IgD-negative memory B cell (primary cell): Measurements from ENCODE around the gene FAM222B. TPM values are rescaled to one million over a fixed set of nuclear protein-coding genes. Genes with fewer than 3 reads are reported as not detected.
"Not testable (repeated sequence)": the region's sequence is repeated elsewhere in the genome, so short reads cannot be mapped to it uniquely, and the experiment has no call there.

Source experiments
- H3K27ac Mint-ChIP-seq, 3 donors: one replicate each; pipeline ENCODE4 v1.8.0; 2020 to 2022; ENCODE audit warnings: mild to moderate bottlenecking in 3 of 3, mixed read lengths in 3 of 3, moderate library complexity in 1 of 3
- H3K27me3 Mint-ChIP-seq: one replicate; pipeline ENCODE4 v1.8.0; 2021; ENCODE audit warnings: mixed read lengths
- H3K36me3 Mint-ChIP-seq: one replicate; pipeline ENCODE4 v1.8.0; 2020; ENCODE audit warnings: mild to moderate bottlenecking, mixed read lengths
- H3K4me1 Mint-ChIP-seq, 3 donors: one replicate each; pipeline ENCODE4 v1.8.0; 2020 to 2022; ENCODE audit warnings: mixed read lengths in 3 of 3, mild to moderate bottlenecking in 1 of 3
- H3K4me3 Mint-ChIP-seq, 4 donors: one replicate each; pipeline ENCODE4 v1.8.0; 2020 to 2022; ENCODE audit warnings: mild to moderate bottlenecking in 4 of 4, mixed read lengths in 4 of 4, moderate library complexity in 3 of 4
- H3K9me3 Mint-ChIP-seq, 3 donors: one replicate each; pipeline ENCODE4 v1.8.0; 2020 to 2021; ENCODE audit warnings: mixed read lengths in 3 of 3, mild to moderate bottlenecking in 1 of 3
- polyA plus RNA-seq: library from polyadenylated mRNA; unstranded; fragments of 300-500 nt; fragmentation: Illumina TruSeq; gene quantifications from one replicate; pipeline ENCODE4 v1.2.3, GENCODE V29; 2021

FAM222B gene
- polyA plus RNA-seq, 1 donor from 2014 or later: 17.1 TPM

- Mint-ChIP-seq H3K27me3 (no peaks in the 10 kb centered on the region), H3K27ac (no peak overlapping the region), H3K9me3 (no peaks in the 10 kb centered on the region), H3K36me3 (peaks cover 6% of the 10 kb centered on the region), H3K4me1 (peaks cover 2 to 14% (median 2%) of the 10 kb centered on the region in 3 donors), H3K4me3 (no peak overlapping the region)
Observed at GRCh38 chr17:28792877-28793661, 49.5 kb downstream of the FAM222B start.

- peak overlapping the region in 1 of 3 donors; percentile 23 for H3K27ac Mint-ChIP-seq
- peaks cover 2 to 7% (median 3%) of the 10 kb centered on the region in 3 donors for H3K4me1 Mint-ChIP-seq
- no peaks in the 10 kb centered on the region for H3K9me3 Mint-ChIP-seq
- no peaks in the 10 kb centered on the region for H3K36me3 Mint-ChIP-seq
- no peaks in the 10 kb centered on the region for H3K27me3 Mint-ChIP-seq
- H3K4me3 Mint-ChIP-seq: no peak overlapping the region
Observed at GRCh38 chr17:28788100-28788499, 54.5 kb downstream of the FAM222B start.

- H3K4me3 Mint-ChIP-seq: no peak overlapping the region
- peaks cover 5 to 21% (median 11%) of the 10 kb centered on the region in 3 donors for H3K4me1 Mint-ChIP-seq
- H3K27ac Mint-ChIP-seq: peak overlapping the region in 1 of 3 donors; percentile 31
- H3K9me3 Mint-ChIP-seq: no peaks in the 10 kb centered on the region
- H3K36me3 Mint-ChIP-seq: no peaks in the 10 kb centered on the region
- no peaks in the 10 kb centered on the region for H3K27me3 Mint-ChIP-seq
Observed at GRCh38 chr17:28783161-28783560, 59.4 kb downstream of the FAM222B start.

- peak overlapping the region in 1 of 3 donors; percentile 77 for H3K27ac Mint-ChIP-seq
- not testable (repeated sequence) for H3K27me3 Mint-ChIP-seq, H3K4me3 Mint-ChIP-seq, H3K9me3 Mint-ChIP-seq, H3K36me3 Mint-ChIP-seq
- H3K4me1 Mint-ChIP-seq: peaks cover 15 to 30% (median 21%) of the 10 kb centered on the region in 3 donors
Observed at GRCh38 chr17:28779601-28780000, 63.0 kb downstream of the FAM222B start.

GRCh38 chr17:28777178-28777577 is 65.4 kb downstream of the FAM222B start:
- Mint-ChIP-seq H3K27me3 (no peaks in the 10 kb centered on the region), H3K27ac (no peak overlapping the region), H3K4me1 (peaks cover 15 to 30% (median 21%) of the 10 kb centered on the region in 3 donors), H3K36me3 (no peaks in the 10 kb centered on the region), H3K9me3 (no peaks in the 10 kb centered on the region), H3K4me3 (peak overlapping the region in 1 of 4 donors; percentile 49)

GRCh38 chr17:28774206-28774605 is 68.4 kb downstream of the FAM222B start:
- Mint-ChIP-seq H3K27me3 (no peaks in the 10 kb centered on the region), H3K4me1 (peaks cover 12 to 21% (median 20%) of the 10 kb centered on the region in 3 donors), H3K4me3 (no peak overlapping the region), H3K36me3 (no peaks in the 10 kb centered on the region), H3K27ac (no peak overlapping the region), H3K9me3 (no peaks in the 10 kb centered on the region)

- Mint-ChIP-seq H3K27me3 (no peaks in the 10 kb centered on the region), H3K4me1 (peaks cover 12 to 17% (median 16%) of the 10 kb centered on the region in 3 donors), H3K9me3 (no peaks in the 10 kb centered on the region), H3K27ac (no peak overlapping the region), H3K4me3 (no peak overlapping the region), H3K36me3 (no peaks in the 10 kb centered on the region)
Observed at GRCh38 chr17:28773736-28774135, 68.9 kb downstream of the FAM222B start.

- Mint-ChIP-seq H3K4me1 (peaks cover 10 to 16% (median 11%) of the 10 kb centered on the region in 3 donors), H3K27me3 (no peaks in the 10 kb centered on the region), H3K27ac (peak overlapping the region in 1 of 3 donors; percentile 88), H3K9me3 (no peaks in the 10 kb centered on the region), H3K36me3 (peaks cover 2% of the 10 kb centered on the region), H3K4me3 (no peak overlapping the region)
Observed at GRCh38 chr17:28765038-28765437, 77.6 kb downstream of the FAM222B start.

- H3K27me3 Mint-ChIP-seq: no peaks in the 10 kb centered on the region
- no peak overlapping the region for H3K4me3 Mint-ChIP-seq
- H3K9me3 Mint-ChIP-seq: no peaks in the 10 kb centered on the region
- H3K27ac Mint-ChIP-seq: peak overlapping the region in 1 of 3 donors; percentile 4
- H3K4me1 Mint-ChIP-seq: peaks cover 4 to 14% (median 7%) of the 10 kb centered on the region in 3 donors
- peaks cover 2% of the 10 kb centered on the region for H3K36me3 Mint-ChIP-seq
Observed at GRCh38 chr17:28763804-28764266, 78.8 kb downstream of the FAM222B start.

- H3K27ac Mint-ChIP-seq: peak overlapping the region in 1 of 3 donors; percentile 4
- peaks cover 2% of the 10 kb centered on the region for H3K36me3 Mint-ChIP-seq
- H3K27me3 Mint-ChIP-seq: no peaks in the 10 kb centered on the region
- H3K9me3 Mint-ChIP-seq: no peaks in the 10 kb centered on the region
- no peak overlapping the region for H3K4me3 Mint-ChIP-seq
- peaks cover 4 to 14% (median 7%) of the 10 kb centered on the region in 3 donors for H3K4me1 Mint-ChIP-seq
Observed at GRCh38 chr17:28763137-28763799, 79.3 kb downstream of the FAM222B start.

GRCh38 chr17:28760601-28761562 is 81.7 kb downstream of the FAM222B start:
- H3K36me3 Mint-ChIP-seq: no peaks in the 10 kb centered on the region
- H3K9me3 Mint-ChIP-seq: no peaks in the 10 kb centered on the region
- H3K4me1 Mint-ChIP-seq: peaks cover 4 to 16% (median 7%) of the 10 kb centered on the region in 3 donors
- H3K4me3 Mint-ChIP-seq: peak overlapping the region in 1 of 4 donors; percentile 17
- H3K27me3 Mint-ChIP-seq: no peaks in the 10 kb centered on the region
- peak overlapping the region in 2 of 3 donors; percentile 35 to 77 for H3K27ac Mint-ChIP-seq

GRCh38 chr17:28759256-28759865 is 83.2 kb downstream of the FAM222B start:
- Mint-ChIP-seq H3K4me3 (no peak overlapping the region), H3K27me3 (no peaks in the 10 kb centered on the region), H3K4me1 (peaks cover 4 to 16% (median 7%) of the 10 kb centered on the region in 3 donors), H3K27ac (no peak overlapping the region), H3K9me3 (no peaks in the 10 kb centered on the region), H3K36me3 (no peaks in the 10 kb centered on the region)

- no peaks in the 10 kb centered on the region for H3K36me3 Mint-ChIP-seq
- H3K27ac Mint-ChIP-seq: peak overlapping the region in 1 of 3 donors; percentile 63
- no peak overlapping the region for H3K4me3 Mint-ChIP-seq
- peaks cover 0 to 13% (median 3%) of the 10 kb centered on the region in 3 donors for H3K4me1 Mint-ChIP-seq
- no peaks in the 10 kb centered on the region for H3K27me3 Mint-ChIP-seq
- H3K9me3 Mint-ChIP-seq: no peaks in the 10 kb centered on the region
Observed at GRCh38 chr17:28758411-28759121, 84.0 kb downstream of the FAM222B start.
